Hematopoietic multipotent progenitor cell treated with erythropoietin and hydrocortisone succinate and interleukin-3 and kit ligand, for 17 days (in vitro differentiated cells): Measurements from ENCODE around the gene CSRP1.

Source experiments
- DNase-seq: peaks from one replicate; pipeline ENCODE4 v3.0.0-alpha.2; 2015; ENCODE audit warnings: low spot score

CSRP1 gene

GRCh38 chr1:201513498-201514243, 6.7 kb upstream of the CSRP1 start:
- DNase-seq, result no peak

DNA sequence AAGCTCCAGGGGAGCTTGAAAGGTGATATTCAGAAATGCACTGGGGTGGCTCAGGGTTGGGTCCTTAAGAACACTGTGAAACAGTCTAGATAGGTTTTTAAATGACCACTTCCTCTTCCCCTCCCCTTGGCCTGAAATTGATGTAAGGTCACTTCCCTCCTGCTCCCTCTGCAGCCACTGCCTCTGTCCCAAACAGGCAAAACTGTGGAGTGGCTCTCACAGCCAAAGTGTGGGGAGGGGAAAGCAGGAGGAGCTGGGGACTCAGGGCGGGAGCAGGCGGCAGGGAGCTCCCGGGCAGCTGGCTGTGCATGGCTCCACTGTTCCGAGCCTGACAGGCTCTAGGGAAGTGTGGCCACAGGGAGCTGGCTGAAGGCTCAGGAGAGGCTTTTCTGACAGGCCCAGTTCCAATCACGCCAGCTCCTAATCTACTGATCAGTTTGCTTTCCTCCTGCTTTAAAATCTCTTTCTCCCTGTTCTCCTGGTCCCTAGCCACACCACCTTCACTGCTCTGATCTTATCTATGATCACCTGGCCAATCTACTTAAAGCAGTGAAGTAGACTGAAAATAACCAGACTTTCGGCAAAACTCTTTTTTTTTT, 5.1 kb upstream of the CSRP1 start:
- no peak for DNase-seq

DNA sequence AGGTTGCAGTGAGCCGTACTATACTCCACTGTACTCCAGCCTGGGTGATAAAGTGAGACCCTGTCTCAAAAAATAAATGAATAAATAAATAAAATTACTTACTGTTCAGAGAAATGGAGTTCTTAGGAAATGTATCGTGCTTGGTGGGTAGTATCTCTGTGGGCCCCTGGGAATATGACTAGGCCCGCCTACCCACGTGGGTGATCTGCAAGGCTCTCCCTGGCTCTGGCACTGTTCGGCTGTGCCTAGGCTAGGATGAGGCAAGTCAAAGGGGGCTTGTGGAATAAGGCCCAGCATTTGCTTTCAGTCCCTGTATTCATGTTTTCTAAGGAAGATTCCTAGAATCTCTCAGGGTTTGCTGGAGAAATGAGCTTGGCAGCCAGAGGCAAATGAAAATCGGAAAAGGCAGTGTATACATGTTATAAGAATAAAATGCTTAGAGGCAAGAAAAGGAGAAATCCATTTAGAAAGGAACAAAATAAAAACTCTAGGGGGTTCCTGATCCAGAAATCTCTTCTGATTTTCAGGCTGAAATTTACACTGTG, 4.5 kb upstream of the CSRP1 start:
- no peak for DNase-seq

DNA sequence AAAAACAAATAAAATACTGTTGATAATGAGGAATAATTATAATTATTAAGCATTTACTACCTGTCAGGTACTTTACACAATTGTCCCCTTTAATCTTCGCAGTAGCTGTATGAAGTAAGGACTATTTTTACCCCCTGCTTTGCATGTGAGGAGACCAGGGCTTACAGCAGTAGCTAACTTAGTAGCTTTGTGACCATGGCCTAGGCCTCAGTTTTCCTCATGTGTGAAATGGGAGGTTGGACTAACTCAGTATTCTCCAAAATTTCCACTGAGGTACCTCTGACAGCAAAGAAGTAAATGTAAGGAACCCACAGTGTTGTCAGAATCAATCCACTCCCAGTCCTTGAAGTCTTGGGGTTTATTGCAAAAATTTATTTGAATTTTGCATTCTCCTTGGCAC, 3.8 kb upstream of the CSRP1 start:
- DNase-seq, result no peak

DNA sequence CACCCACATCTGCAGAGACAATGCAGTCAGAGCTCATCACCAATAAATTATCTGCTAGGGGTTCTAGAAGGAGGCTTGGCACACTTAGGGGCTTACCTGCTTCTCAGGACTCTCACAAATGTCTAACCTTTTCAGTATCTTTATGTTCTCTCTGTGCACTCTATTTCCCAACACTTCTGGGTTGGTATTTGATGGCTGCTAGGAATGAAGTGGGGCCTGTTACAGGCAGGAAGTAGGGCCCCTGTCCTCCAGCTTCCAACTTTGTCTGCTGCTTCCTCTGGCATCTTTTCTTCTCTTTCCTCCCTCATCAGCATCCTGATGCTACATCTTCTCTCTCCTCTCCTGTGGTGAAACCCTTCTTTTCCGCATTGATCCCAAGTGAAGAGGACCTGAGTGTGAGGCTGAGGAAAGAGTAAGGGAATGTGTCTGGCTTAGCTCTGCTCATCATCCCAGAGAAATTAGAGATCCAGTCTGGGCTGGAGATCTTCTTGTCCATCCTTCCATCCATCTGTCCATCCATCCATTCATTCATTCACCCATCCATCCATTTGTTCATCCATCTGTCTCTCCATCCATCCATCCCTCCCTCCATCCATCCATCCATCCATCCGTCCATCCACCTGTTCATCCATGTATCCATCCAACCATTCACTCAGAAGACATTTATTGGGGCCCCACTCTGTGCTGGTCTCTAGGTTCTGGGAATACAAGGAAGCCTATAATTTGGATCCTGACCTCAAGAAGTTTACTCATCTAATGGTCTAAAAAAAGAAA, 2.9 kb upstream of the CSRP1 start:
- DNase-seq, result no peak

DNA sequence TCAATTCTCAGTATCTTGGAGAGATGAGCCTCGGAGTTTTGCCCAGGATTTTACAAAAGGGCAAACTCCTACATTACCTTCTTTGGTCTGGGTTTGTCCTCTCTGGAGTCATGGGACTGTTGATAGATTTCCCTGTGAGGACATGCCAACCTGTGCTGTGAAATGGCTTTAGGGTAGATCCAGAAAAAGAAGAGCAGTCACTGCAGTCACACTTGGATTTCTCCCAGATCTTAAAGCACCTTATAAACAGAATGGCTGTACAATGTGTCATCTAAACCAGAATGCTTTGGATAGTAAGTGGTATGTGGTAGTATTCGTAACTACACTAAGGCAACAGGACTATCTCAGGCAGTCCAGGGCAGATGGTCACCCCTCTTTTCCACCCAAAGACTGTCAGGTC, 1.9 kb upstream of the CSRP1 start:
- no peak for DNase-seq

- DNase-seq, result no peak
Measured at GRCh38 chr1:201507360-201507675, 395 bp upstream of the CSRP1 start.

- DNase-seq, result no peak
Measured at GRCh38 chr1:201506092-201506491, 831 bp downstream of the CSRP1 start.

- DNase-seq, result no peak
Measured at GRCh38 chr1:201505503-201505890, 1.4 kb downstream of the CSRP1 start.

DNA sequence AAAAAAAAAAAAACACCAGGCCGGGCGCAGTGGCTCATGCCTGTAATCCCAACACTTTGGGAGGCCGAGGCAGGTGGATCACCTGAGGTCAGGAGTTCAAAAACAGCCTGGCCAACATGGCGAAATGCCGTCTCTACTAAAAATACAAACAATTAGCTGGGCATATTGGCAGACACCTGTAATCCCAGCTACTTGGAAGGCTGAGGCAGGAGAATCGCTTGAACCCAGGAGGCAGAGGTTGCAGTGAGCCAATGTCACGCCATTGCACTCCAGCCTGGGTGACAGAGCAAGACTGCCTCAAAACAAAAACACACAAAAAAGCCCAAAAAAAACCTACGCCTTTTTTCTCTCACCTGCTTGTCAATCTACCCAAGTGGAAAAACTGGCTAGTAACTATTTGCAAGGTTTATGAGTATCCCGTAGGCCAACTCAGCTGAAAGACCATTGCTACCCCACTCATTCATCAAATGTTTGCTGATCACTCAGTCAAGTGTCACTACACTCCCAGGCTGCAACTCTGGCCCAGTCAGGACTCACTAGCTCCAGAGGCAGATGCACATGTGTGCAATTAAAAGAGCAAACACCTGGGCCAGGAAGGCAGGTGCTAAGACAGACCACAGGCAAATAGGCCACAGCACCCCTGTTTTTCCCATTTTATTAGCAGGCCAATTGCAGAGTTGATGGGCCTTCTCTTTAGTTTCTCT, 2.0 kb downstream of the CSRP1 start:
- DNase-seq, result no peak

DNA sequence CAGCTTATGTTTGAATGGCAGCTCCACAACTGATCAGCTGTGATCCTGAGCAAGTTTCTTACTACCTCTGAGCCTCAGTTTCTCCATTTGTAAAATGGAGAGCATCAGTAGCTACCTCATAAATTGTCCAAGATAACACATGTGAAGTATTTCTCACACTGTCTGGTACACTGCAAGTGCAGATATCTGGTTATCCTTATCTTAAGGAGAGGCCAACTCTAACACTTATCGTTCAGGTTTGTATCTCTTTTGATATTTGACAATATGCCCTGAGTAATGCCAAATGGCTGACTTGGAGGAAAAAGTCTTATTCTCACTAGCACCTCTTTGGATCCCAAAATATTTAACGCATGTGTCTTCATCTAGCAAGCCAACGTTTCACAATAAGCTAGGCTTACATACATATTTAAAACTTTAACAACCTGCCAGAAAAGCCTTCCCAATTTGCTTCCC, 2.7 kb downstream of the CSRP1 start:
- no peak for DNase-seq

- DNase-seq, result no peak
Measured at GRCh38 chr1:201503397-201504176, 3.3 kb downstream of the CSRP1 start.

DNA sequence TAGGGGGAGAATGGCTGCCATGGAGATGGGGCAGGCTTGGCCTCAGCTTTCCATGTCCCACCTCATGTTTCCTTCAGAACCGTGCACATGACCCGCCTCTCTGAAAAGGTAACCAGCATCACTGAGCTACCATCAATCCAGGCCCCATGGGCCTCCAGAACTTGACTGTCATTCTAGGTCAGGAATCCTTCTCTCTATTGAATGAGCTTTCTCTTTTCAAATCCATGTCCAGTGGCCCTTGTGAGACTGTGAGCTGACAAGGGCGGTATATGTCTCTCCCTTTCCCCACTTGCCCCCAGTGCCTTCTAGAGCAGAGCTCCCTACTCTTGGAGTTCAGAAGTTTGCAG, 4.4 kb downstream of the CSRP1 start:
- DNase-seq, result no peak

DNA sequence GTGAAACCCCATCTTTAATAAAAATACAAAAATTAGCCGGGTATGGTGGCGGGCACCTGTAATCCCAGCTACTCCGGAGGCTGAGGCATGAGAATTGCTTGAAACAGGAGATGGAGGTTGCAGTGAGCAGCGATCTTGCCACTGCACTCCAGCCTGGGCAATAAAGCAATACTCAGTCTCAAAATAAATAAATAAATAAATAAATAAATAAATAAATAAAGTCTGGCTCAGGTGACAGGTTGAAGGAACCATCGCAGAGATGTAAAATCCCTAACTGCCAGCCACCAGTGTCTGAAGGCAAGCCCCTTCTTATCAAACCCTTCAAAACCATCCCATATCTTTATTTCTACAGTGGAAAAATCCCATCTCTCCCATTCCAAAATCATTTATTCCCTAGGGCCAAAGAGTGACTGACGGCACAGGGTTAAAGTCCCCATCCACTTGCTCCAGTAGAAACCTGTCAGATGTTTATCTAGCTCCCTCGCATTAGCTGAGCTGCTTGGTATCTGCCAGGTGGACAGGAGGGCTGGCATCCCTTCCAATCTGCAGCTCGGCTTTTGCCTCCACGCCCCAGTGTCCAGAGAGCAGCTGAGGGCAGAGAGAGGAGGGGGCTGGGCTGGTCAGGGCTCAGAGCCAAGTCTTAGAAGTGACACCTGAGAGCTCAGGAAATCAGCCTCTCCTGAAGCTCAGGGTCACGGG, 5.0 kb downstream of the CSRP1 start:
- no peak for DNase-seq

DNA sequence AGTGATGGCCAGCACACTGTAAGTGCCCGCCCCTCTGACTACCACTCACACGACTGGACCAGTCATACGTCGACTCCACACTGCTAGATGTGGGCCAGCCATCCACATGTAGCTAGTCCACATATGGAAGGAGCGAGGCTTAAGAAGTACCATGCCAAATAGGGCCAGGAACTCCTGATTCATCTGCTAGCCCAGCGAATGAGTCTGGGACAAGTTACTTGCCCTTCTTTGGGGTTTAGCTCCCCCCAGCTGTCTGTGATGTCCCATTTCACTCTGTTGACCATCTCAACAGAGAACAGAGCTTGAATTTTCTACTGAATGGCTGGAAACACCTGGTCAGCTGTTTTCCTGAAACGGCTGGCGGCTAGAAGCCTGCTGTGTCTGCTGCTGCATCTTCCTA, 5.8 kb downstream of the CSRP1 start:
- DNase-seq, result no peak

- no peak for DNase-seq
Measured at GRCh38 chr1:201500670-201501120, 6.2 kb downstream of the CSRP1 start.

- no peak for DNase-seq
Measured at GRCh38 chr1:201499795-201500669, 6.9 kb downstream of the CSRP1 start.

- DNase-seq, result no peak
Measured at GRCh38 chr1:201499191-201499590, 7.7 kb downstream of the CSRP1 start.

- no peak for DNase-seq
Measured at GRCh38 chr1:201498621-201499020, 8.3 kb downstream of the CSRP1 start.

DNA sequence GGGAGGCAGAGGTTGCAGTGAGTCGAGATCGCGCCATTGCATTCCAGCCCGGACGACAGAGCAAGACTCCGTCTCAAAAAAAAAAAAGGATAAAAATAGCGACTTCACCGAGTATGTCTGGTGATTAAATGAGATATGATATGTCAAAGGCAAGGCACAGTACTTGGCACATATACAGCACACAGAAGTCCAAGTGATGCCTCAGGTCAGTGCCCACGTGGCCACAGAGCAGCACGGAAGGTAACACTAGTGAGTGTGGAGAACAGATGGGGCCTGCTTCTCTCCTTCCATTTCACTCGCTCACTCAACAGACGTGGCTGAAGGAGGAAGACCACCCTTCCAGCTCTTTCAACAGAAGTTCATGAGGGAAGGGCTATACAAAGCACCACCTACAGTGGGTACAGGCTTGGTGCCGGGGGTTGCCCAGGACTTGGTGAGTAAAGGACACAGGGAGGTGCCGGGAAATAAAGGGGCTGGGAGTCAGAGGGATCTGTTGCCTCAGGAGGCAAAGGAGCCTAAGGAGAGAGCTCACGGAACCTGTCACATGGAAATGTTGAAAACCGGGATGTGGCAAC, 8.9 kb downstream of the CSRP1 start:
- no peak for DNase-seq
